ENCODE measurements around the gene HOXD9.

Gene HOXD9

GRCh38 chr2:176164611-176165369, 42.3 kb downstream of the HOXD9 start:
- DNase-seq (ENCODE audit: low read depth in 2 of 2, low spot score in 1 of 2): no peak

GRCh38 chr2:176165370-176166050, 43.0 kb downstream of the HOXD9 start:
- DNase-seq (ENCODE audit: low read depth in 2 of 2, low spot score in 1 of 2): no peak

- DNase-seq (ENCODE audit: low read depth in 2 of 2, low spot score in 1 of 2): no peak
These were observed 43.8 kb downstream of the HOXD9 start for GRCh38 chr2:176166272-176166671.

- DNase-seq (ENCODE audit: low read depth in 2 of 2, low spot score in 1 of 2): no peak
These were observed 44.9 kb downstream of the HOXD9 start for GRCh38 chr2:176167398-176167797.

GRCh38 chr2:176169181-176169580, 46.7 kb downstream of the HOXD9 start:
- DNase-seq (ENCODE audit: low read depth in 2 of 2, low spot score in 1 of 2): no peak

- no peak for DNase-seq (ENCODE audit: low read depth in 2 of 2, low spot score in 1 of 2)
These were observed 47.2 kb downstream of the HOXD9 start for GRCh38 chr2:176169711-176170110.

- no peak for DNase-seq (ENCODE audit: low read depth in 2 of 2, low spot score in 1 of 2)
These were observed 48.2 kb downstream of the HOXD9 start for GRCh38 chr2:176170602-176171305.

GRCh38 chr2:176171351-176172006, 49.0 kb downstream of the HOXD9 start:
- DNase-seq (ENCODE audit: low read depth in 2 of 2, low spot score in 1 of 2): no peak

GRCh38 chr2:176172007-176172894, 49.7 kb downstream of the HOXD9 start:
- no peak for DNase-seq (ENCODE audit: low read depth in 2 of 2, low spot score in 1 of 2)

- no peak for DNase-seq (ENCODE audit: low read depth in 2 of 2, low spot score in 1 of 2)
These were observed 50.5 kb downstream of the HOXD9 start for GRCh38 chr2:176172895-176173566.

GRCh38 chr2:176173567-176174381, 51.3 kb downstream of the HOXD9 start:
- DNase-seq (ENCODE audit: low read depth in 2 of 2, low spot score in 1 of 2): no peak

GRCh38 chr2:176174382-176174823, 51.9 kb downstream of the HOXD9 start:
- DNase-seq (ENCODE audit: low read depth in 2 of 2, low spot score in 1 of 2): no peak

Data from stimulated activated CD8-positive, alpha-beta memory T cell treated with anti-CD3 and anti-CD28 coated beads, Interleukin-4, amount 100 ng/mL, for 4 hours (primary cell).